ENCODE measurements around the gene MSMB.
"Not testable (repeated sequence)": the region's sequence is repeated elsewhere in the genome, so short reads cannot be mapped to it uniquely, and the experiment has no call there.

The MSMB gene

DNA sequence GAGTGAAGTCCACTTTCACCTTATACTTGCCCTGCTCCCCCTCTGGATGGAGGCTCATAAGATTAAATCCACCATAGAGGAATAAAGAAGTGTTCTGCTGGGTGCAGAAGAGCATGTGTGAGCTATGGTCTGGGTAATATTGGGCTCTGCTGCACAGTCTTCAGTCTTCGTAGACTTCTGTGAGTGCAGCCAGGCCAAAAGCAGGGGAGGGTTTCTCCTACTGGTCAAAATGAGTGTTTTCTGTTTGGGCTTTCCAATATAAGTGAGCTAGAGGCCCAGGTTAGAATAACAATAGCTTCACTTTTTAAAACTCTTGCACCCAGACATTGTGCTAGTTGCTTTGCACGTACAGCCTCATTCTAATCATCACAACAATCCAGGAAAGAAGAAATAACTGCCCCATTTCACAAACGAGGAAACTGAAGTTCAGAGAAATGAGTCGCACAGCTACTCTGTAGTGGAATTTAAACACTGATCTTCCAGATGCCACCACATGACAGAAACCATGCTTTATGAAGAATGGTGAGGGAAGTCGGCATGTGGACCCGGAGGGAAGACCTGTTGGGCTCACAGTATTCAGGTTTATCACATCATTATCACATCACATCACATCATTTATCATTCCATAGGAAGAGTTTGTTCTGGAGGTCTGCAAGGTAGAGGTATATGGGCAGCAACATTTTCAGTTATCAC lies 23.8 kb upstream of the MSMB start:
- no peak for DNase-seq

DNA sequence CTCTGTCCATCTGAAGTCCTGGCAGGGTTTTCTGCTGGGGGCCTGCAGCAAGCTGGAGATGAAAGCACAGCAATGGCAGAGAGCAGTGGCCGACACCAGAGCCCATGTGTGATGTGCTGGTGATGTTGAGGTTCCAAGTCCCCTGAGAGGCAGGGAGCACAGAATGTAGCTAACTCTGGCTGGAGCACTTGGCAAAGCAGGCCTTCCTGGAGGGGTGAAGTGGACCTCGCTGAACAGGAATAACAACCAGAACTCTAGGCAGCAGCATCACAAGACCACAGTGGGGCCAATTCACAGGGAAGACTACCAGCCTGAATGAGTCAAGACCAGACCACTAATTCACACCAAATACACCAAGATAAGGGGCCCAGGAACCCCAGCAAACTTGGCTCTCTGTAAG lies 22.8 kb upstream of the MSMB start:
- DNase-seq: no peak

DNA sequence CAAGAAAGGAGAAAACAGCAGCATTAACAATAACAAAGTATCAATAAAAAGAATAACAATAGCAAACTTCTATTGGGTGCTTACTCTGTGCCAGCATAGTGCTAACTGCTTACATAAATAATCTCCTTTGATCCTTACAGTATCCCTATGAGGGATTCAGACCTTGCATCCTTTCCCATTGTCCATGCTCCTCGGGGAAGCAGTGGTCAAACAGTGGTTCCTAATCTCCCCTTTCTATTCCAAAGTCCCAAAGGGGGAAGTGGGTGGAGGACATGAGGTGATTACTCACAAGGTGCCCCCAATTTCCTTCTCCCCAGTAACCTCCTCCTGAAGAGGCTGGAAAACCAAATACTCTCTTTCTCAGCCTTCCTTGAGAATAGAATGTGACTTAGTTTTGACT lies 22.0 kb upstream of the MSMB start:
- DNase-seq: no peak

DNA sequence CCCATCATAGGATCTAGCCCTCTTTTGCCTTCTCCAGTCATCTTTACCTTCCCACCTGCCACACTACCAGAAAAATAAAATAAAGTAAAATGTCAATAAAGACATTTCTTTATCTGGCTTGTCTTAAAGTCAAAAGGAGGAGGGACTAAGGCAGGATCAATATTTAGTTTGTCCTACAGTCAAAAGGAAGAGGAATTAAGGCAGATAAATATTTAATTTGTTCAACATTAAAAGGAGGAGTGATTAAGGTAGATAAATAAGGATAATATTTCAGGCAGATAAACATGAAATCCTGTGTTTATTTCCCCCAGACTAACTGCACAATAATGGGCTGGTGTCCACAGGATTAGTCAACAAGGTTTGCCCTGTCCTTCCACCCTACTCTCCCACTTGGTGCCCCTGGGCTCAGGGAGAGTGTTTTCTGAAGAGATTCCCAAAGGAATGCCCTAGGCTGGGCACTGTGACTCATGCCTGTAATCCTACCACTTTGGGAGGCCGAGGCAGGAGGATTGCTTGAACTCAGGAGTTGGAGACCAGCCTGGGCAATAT lies 18.3 kb upstream of the MSMB start:
- DNase-seq: no peak

DNA sequence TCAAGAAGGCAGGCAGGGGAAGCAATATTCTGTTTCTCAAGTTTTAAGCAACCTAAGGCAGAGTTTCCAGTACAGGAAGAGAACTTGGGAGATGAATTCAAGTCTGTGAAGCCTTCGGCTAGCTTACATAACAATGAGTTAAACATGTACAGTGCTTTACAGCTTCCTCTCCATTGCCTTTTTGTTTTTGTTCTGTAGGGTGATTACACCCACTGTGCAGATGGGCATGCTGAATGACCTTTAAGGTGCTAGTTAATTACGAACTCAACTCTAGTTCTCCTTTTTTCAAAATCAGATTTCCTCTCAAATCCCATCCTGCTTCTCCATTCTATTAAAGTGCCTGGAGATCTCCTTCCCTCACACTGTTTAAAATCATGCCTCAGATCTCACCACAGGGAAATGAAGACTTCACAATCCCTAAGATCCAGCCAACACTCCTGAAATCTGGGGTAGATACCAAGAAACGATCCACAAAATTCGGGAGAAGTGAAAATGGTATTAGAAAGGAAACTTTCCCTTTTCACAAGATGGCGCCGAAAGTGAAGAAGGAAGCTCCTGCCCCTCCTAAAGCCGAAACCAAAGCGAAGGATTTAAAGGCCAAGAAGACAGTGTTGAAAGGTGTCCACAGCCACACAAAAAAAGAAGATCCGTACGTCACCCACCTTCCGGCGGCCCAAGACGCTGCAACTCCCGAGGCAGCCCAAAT lies 16.8 kb upstream of the MSMB start:
- no peak for DNase-seq

GRCh38 chr10:46060706-46061105 lies 14.6 kb upstream of the MSMB start:
- DNase-seq: no peak

- not testable (repeated sequence) for DNase-seq
Observed at GRCh38 chr10:46057927-46058326, 11.9 kb upstream of the MSMB start.

- no peak for DNase-seq
Observed at GRCh38 chr10:46057038-46057437, 11.0 kb upstream of the MSMB start.

DNA sequence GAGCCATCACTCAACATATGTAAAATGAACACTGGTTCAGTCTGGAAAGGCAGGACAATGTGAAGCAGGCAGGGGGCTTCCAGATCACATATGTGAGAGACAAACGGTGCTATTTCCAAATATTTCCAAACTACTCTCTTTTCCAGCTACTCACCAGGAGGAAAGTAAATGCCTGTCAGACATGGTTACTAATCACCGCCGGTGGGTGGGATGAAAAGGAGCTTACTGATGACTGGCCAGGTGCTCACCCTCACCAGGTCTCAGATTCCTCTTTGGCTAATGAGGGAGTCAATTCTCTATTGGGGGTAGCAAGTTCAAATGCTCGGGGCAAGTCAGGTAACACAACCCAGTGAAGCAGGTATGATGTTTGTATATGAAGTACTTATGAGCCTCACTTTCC lies 9.7 kb upstream of the MSMB start:
- no peak for DNase-seq

DNA sequence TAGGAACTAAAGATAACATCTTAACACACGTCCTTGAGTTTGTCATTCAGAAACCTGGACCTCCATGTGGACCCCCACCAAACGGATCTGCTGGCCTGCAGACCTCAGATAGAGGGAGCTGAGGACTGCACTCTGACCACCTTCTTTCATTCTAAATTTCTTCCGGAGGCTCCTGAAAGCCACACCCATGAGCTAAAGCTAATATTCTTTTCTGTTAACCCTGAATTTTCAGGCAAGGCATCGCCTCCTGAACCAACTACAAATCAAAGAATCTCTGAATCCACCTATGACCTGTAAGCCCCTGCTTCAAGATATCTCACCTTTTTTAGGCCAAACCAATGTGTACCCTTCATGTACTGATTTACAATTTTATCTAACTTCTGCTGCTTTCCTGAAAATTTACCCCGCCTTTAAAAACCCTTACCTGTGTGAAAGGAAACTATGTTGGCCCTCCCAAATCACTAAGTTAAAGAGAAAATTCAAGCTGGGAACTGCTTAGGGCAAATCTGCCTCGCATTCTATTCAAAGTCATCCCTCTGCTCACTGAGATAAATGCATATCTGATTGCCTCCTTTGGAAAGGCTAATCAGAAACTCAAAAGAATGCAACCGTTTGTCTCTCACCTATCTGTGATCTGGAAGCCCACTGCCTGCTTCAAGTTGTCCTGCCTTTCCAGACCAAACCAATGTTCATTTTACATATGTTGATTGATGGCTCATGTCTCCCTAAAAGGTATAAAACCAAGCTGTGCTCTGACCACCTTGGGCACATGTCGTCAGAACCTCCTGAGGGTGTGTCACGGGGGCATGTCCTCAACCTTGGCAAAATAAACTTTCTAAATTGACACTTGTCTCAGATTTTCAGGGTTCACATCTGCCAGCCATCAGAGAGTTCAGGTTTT lies 7.7 kb upstream of the MSMB start:
- DNase-seq: no peak

GRCh38 chr10:46052791-46053375 lies 6.8 kb upstream of the MSMB start:
- no peak for DNase-seq

DNA sequence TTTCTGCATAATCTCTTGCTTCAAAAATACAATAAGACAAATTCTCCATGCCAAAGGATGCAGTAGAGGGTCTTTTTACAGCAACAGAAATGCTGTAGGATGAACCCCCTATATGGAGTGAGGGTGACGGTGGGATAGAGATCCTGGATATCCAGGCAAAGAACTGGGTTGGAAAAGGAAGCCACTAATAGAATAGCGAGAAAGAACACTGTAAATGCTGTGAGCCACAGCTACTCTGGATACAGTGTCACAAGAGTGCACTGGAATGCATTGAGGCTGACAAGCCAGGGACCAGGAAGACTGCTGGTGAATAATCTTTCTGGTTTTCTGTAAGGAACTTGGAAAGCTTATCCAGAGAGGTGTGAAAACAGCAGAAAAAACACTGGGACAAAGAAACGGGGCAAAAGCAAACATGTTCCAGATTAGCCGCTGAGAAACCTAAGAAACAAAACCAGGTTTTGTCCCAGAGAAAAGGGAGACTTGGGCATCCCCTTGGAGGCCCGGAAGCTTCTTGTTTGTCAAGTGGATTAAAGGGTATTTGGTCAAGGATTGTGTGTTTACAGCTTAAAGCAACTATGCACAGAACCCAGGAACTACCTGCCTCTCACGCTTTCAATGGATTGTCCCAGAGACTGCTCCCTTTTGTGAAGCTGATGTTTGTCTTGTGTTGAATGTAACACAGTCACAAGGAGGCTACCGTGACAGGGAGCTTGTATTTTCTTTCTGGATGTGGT lies 6.2 kb upstream of the MSMB start:
- no peak for DNase-seq

DNA sequence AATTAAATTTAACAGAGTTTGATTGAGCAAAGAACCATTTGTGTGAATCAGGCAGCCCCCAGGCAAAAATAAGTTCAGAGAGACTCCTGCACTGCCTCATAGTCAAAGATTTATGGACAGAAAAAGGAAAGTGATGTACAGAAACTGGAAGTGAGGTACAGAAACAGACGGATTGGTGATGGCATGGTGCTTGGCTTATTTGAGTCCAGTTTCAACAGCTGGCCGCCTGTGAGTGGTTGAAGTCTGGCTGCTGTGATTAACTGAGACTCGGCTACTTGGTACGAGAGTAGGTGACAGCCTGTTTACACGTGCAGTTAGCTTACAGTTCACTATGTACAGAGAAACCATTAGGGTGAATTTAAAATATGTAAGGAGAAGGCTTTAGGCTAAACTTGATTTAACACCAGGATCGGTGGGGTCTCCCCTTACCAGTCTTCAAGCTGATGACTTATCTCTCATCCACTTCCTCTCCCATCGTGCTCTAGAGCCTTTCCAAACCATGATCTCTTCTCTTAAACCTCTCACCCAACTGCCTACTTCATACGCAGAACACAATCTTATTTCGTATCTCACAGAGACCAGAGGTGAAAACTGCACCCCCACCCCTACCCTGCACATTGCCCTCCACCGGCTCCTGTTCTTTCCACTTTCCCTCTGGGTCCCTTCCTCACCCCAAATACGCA lies 5.0 kb upstream of the MSMB start:
- no peak for DNase-seq

GRCh38 chr10:46049497-46049831 lies 3.4 kb upstream of the MSMB start:
- not testable (repeated sequence) for DNase-seq

GRCh38 chr10:46048152-46048551 lies 2.1 kb upstream of the MSMB start:
- no peak for DNase-seq

- no peak for DNase-seq
Observed at GRCh38 chr10:46042527-46042926, 3.5 kb downstream of the MSMB start.

- no peak for DNase-seq
Observed at GRCh38 chr10:46040004-46040403, 6.1 kb downstream of the MSMB start.

DNA sequence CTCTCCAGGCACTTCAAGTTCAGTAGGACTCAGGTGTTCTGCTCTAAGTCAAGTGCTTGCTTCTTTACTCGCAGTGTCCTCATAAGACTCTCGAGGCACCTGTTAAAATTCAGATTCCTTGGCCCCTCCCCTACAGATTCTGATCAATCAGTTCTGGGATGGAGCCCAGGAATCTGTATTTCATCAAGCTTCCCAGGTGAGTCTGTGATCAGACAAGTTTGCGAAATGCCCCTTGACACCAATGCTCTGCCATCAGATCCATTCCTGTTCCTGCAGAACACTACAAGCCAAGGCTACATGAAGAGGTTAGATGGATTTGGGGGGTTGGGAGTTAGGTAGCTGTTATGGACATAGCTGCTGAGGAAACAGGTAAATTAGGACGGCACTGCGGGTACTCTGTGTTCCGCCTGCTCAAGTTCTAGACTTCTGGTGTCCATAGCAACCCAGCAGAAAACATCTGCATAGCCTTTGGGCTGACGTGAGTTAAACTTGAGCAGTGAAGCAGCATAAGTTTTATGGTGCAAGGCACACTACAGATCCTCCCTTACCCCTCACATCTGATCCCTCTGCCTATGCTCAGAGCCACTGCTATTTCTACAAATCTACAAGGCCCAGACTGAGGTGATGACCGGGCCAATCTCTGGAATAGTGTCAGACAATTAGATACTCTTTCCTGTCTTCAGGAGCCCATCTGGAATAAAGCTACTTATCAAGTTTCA lies 8.8 kb downstream of the MSMB start:
- DNase-seq: no peak

DNA sequence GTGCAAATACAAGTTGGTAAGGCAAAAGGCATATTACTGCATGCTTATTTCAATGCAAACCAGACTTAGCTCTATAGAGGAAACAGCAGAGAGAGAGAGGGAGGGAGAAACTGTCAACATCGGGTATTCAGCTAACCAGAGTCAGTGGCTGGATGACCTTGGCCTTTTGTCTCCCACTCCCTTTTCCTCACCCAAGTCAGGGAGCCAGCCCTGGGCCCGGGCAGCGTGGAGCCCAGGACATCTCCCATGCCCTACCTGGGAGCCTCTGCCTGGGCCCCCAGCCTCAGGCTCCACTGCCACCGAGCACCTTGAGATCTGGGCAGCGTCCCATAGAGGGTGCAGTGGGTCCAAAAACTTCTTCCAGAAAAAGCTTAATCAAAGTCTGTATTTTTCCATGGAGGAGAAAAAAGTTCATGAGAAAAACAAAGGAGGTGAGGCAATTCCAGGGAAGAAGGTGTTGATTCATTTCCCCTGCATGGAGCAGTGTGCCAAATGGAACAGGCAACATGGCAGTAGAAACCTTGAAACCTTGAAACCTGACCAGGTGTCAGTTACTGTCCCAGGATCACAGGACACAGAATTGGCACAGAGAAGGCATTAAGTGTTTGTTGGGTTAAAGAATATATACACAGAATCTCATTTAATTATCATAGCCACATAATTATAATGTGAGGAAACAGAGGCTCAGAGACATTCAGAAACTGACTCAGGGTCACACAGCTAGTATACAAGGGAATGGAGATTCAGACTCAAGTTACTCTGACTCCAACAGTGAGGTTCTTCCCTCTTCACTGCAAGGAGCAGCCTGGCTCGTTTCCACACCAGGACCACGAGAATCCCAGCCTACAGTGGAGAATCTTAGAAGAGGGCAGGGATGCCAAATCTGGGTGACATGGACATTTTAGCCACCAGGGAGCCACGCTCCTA lies 9.9 kb downstream of the MSMB start:
- DNase-seq: no peak

GRCh38 chr10:46033602-46034011 lies 12.5 kb downstream of the MSMB start:
- DNase-seq: no peak

All from activated T-cell treated with anti-CD3 and anti-CD28 coated beads for 4 hours (primary cell).